Gastroesophageal sphincter (tissue), 4 donors: ENCODE measurements around the gene POT1. TPM values are rescaled to one million over a fixed set of nuclear protein-coding genes. Genes with fewer than 3 reads are reported as not detected.

Source experiments
- ATAC-seq: fragments of 150-250 bp; one replicate; pipeline ENCODE4 v1.9.1; 2016; ENCODE audit warnings: mild to moderate bottlenecking, moderate library complexity
- H3K27ac ChIP-seq, 4 donors: fragments of 200-600 bp; sonication (generic) in 3 of 4; 1 replicate in 3 of 4; 2 replicates in 1 of 4; pipeline ENCODE4 v1.5.1; 2016 to 2019
- H3K27me3 ChIP-seq: fragments of 200-600 bp; sonication (generic); one replicate; pipeline ENCODE4 v1.5.1; 2019
- H3K36me3 ChIP-seq, 2 donors: fragments of 200-600 bp; sonication (generic); one replicate each; pipeline ENCODE4 v1.5.1; 2019; ENCODE audit warnings: control low read depth in 1 of 2
- H3K4me1 ChIP-seq, 3 donors: fragments of 200-600 bp; sonication (generic); 1 replicate in 2 of 3; 2 replicates in 1 of 3; pipeline ENCODE4 v1.5.1; 2016 to 2019; ENCODE audit warnings: control low read depth in 2 of 3
- H3K4me3 ChIP-seq, 2 donors: fragments of 200-600 bp; sonication (generic); one replicate each; pipeline ENCODE4 v1.5.1; 2019; ENCODE audit warnings: mild to moderate bottlenecking in 1 of 2, moderate library complexity in 1 of 2
- H3K9me3 ChIP-seq, 3 donors: fragments of 200-600 bp; sonication (generic); one replicate each; pipeline ENCODE4 v1.5.1; 2017 to 2019; ENCODE audit warnings: control low read depth in 2 of 3
- EP300 ChIP-seq: sonication (generic); formaldehyde crosslinking; IDR thresholded peaks from one replicate; pipeline ENCODE4 v1.6.1; 2017; ENCODE audit warnings: antibody characterized with exemption, mild to moderate bottlenecking
- POLR2A ChIP-seq, 2 donors: fragments of 450-650 bp; IDR thresholded peaks; one replicate each; pipeline ENCODE4 v1.6.1; 2017; ENCODE audit warnings: antibody characterized with exemption in 2 of 2, mild to moderate bottlenecking in 2 of 2, moderate library complexity in 1 of 2
- POLR2AphosphoS5 ChIP-seq: sonication (generic); formaldehyde crosslinking; IDR thresholded peaks from one replicate; pipeline ENCODE4 v1.6.1; 2017; ENCODE audit warnings: antibody characterized with exemption
- WGBS, 2 donors: methylation state at CpG; one replicate each; pipeline ENCODE4 v1.1.5; 2018; ENCODE audit warnings: low coverage in 1 of 2; 5-methylcytosine and 5-hydroxymethylcytosine counted together
- total RNA-seq, 4 donors: library from RNA; depleted of rRNA; stranded (reverse); fragments of >200 nt; gene quantifications; one replicate each; pipeline ENCODE4 v1.1.0, GENCODE V29; 2016
- TF ChIP-seq, protein P1 (sequence below), 4 experiments: fragments of 200-600 bp in 2 of 4; fragments of 450-650 bp in 2 of 4; sonication (generic) in 1 of 4; IDR thresholded peaks; one replicate each; pipeline ENCODE4 v1.5.1; 2017 to 2019; ENCODE audit warnings: antibody characterized with exemption in 4 of 4, mild to moderate bottlenecking in 2 of 4, moderate library complexity in 2 of 4

The POT1 gene
- total RNA-seq, 4 donors from 2014 or later, result 17.9 to 32.7 (median 25.6) TPM

DNA sequence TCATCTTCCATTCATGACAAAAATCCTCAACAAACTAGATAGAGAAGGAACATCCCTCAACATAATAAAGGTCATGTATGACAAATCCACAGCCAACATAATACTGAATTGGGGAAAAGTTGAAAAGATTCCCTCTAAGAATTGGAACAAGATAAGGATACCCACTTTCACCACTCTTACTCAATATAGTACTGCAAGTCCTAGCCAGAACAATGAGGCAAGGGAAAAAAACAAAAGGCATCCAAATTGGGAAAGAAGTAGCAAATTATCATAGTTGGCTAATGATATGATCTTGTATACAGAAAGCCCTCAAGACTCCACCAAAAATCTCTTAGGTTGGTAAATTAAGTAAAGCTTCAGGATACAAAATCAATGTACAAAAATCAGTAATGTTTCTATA, 4.7 kb downstream of the POT1 start:
- ATAC-seq, result no peak
- H3K27me3 ChIP-seq, result no peaks in the 10 kb centered on the region
- peaks cover 4 to 26% (median 7%) of the 10 kb centered on the region in 3 donors for H3K4me1 ChIP-seq
- TF ChIP-seq, protein P1, sequence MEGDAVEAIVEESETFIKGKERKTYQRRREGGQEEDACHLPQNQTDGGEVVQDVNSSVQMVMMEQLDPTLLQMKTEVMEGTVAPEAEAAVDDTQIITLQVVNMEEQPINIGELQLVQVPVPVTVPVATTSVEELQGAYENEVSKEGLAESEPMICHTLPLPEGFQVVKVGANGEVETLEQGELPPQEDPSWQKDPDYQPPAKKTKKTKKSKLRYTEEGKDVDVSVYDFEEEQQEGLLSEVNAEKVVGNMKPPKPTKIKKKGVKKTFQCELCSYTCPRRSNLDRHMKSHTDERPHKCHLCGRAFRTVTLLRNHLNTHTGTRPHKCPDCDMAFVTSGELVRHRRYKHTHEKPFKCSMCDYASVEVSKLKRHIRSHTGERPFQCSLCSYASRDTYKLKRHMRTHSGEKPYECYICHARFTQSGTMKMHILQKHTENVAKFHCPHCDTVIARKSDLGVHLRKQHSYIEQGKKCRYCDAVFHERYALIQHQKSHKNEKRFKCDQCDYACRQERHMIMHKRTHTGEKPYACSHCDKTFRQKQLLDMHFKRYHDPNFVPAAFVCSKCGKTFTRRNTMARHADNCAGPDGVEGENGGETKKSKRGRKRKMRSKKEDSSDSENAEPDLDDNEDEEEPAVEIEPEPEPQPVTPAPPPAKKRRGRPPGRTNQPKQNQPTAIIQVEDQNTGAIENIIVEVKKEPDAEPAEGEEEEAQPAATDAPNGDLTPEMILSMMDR (IDR thresholded peaks at IDR 0.05), result no peak
- TF ChIP-seq POLR2A (IDR thresholded peaks at IDR 0.05), result no peak
- no peak for TF ChIP-seq EP300
- TF ChIP-seq POLR2AphosphoS5, result no peak
- no peak overlapping the region for H3K4me3 ChIP-seq
- no peaks in the 10 kb centered on the region for H3K9me3 ChIP-seq
- peaks cover 0 to 4% of the 10 kb centered on the region in 2 donors for H3K36me3 ChIP-seq
- no peak overlapping the region for H3K27ac ChIP-seq

DNA sequence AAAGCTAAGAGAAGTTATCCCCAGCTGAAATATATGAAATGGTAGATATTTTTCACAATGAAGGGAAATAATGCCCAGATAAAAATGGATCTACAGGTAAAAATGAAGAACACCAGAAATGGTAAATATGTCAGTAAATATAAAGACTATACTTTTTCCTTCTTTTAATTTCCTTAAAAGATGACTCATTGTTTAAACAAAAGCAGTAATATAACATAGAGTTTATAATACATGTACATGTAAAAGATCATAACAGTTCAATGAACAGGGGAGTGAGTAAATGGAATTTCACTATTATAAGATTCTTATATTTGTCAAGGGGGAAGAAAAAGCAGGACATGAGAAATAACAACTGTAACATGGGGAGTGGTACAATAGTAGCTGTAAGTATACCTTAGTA, 7.4 kb downstream of the POT1 start:
- Histone ChIP-seq H3K4me3 (no peak overlapping the region), H3K4me1 (peaks cover 0 to 8% (median 0%) of the 10 kb centered on the region in 3 donors), H3K36me3 (peaks cover 0 to 4% of the 10 kb centered on the region in 2 donors), H3K27me3 (no peaks in the 10 kb centered on the region), H3K9me3 (no peaks in the 10 kb centered on the region), H3K27ac (no peak overlapping the region)
- TF ChIP-seq POLR2A (IDR thresholded peaks at IDR 0.05), result no peak
- no peak for TF ChIP-seq POLR2AphosphoS5
- TF ChIP-seq, protein P1 (IDR thresholded peaks at IDR 0.05), result no peak
- no peak for TF ChIP-seq EP300
- ATAC-seq, result no peak

DNA sequence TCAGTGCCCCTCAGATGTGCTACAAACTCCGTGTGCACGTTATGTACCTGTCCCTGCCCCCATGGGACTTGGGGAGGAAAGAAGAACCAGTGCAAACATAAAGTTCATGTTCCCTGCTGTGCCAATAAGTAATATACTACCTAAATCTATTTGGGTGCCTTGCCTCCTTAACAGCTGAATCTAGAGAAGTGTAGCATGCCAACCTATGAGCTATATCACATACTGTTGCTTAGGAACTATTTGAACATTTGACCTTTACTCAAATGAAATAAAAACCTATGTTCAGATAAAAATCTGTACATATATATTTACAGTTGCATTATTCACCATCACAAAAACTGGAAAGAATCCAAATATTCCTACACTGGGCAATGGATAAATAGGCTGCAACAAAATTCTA, 9.8 kb downstream of the POT1 start:
- no peak overlapping the region for H3K4me3 ChIP-seq
- H3K27ac ChIP-seq, result no peak overlapping the region
- ATAC-seq, result no peak
- peaks cover 0 to 4% of the 10 kb centered on the region in 2 donors for H3K36me3 ChIP-seq
- H3K4me1 ChIP-seq, result no peaks in the 10 kb centered on the region
- 100% methylated on average over 2 of the region's 2 CpGs for WGBS, 2 donors
- no peaks in the 10 kb centered on the region for H3K9me3 ChIP-seq
- no peaks in the 10 kb centered on the region for H3K27me3 ChIP-seq
- TF ChIP-seq, protein P1 (IDR thresholded peaks at IDR 0.05), result no peak
- TF ChIP-seq POLR2AphosphoS5 (no peak), POLR2A (IDR thresholded peaks at IDR 0.05) (no peak), EP300 (no peak)

DNA sequence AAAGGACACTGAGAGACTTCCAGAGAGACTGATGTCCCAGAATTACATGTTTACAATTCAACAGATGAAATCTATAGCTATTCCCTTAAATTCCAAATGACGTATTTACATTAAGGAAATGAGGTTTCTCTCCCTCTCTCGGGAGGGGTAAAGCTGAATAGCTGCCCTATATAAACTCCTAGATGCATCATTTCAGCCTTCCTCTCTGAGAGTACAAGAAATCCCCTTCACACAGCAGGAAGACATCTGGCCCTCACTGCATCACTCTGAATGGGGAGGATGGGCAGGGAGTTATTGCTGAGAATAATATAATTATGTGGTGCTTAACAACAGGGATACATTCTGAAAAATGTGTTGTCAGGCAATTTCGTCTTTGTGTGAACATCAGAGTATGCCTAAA, 11.0 kb downstream of the POT1 start:
- 67 to 75% methylated on average over 3 of the region's 3 CpGs for WGBS, 2 donors
- Histone ChIP-seq H3K4me1 (no peaks in the 10 kb centered on the region), H3K27me3 (no peaks in the 10 kb centered on the region), H3K36me3 (peaks cover 0 to 14% of the 10 kb centered on the region in 2 donors), H3K27ac (no peak overlapping the region), H3K9me3 (no peaks in the 10 kb centered on the region), H3K4me3 (no peak overlapping the region)
- no peak for ATAC-seq
- TF ChIP-seq POLR2A (IDR thresholded peaks at IDR 0.05), result no peak

DNA sequence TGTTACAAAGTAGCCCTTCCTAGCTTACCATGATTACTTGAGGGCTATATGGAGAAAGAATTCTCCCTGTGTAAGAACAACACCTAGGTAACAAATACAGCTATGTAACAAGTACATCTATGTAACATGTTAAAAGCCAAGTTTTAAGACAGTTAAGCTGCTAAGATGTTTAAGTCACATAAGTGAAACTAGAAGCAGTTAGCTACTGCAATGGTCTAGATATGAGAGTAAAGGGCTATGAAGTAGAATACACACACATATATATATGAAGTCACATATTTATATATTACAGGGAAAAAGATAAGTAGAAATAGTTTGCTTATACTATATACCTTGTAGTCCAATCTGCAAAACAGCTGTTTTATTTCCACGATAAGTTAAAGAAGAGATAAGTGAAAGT, 14.4 kb downstream of the POT1 start:
- TF ChIP-seq, protein P1 (IDR thresholded peaks at IDR 0.05), result no peak
- TF ChIP-seq EP300 (no peak), POLR2A (IDR thresholded peaks at IDR 0.05) (no peak), POLR2AphosphoS5 (no peak)
- Histone ChIP-seq H3K27me3 (no peaks in the 10 kb centered on the region), H3K9me3 (no peaks in the 10 kb centered on the region), H3K4me1 (no peaks in the 10 kb centered on the region), H3K27ac (no peak overlapping the region), H3K4me3 (no peak overlapping the region), H3K36me3 (peaks cover 0 to 23% of the 10 kb centered on the region in 2 donors)
- ATAC-seq, result no peak
- WGBS, 2 donors, result 82 to 83% methylated on average over 1 of the region's 1 CpG

DNA sequence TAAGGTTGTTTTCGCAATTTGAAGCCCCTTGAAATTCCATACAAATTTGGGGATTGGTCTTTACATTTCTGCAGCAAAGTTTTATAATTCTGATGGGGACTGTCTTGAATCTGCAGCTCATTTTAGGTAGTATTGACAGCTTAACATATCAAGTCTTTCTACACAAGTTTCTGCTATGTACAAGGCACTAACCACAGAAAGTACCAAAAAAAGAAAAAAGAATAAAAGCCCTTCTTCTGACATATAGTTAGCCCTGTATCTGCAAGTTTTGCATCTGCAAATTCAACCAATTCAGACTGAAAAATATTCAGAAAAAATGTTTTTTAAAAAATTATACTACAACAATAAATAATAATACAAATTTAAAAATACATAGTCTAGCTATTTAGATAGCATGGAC, 15.3 kb downstream of the POT1 start:
- H3K27ac ChIP-seq, result no peak overlapping the region
- H3K36me3 ChIP-seq, result peaks cover 0 to 23% of the 10 kb centered on the region in 2 donors
- H3K9me3 ChIP-seq, result no peaks in the 10 kb centered on the region
- H3K4me3 ChIP-seq, result no peak overlapping the region
- no peaks in the 10 kb centered on the region for H3K27me3 ChIP-seq
- H3K4me1 ChIP-seq, result no peaks in the 10 kb centered on the region
- WGBS, 2 donors, result 36 to 100% methylated on average over 1 of the region's 1 CpG
- no peak for ATAC-seq
- TF ChIP-seq EP300 (no peak), POLR2AphosphoS5 (no peak), POLR2A (IDR thresholded peaks at IDR 0.05) (no peak)
- TF ChIP-seq, protein P1 (IDR thresholded peaks at IDR 0.05), result no peak
